A549 treated with AZD9567 at 1 μM for 4 hours (cell line): ENCODE measurements around the gene GUSB. TPM values are rescaled to one million over a fixed set of nuclear protein-coding genes. Genes with fewer than 3 reads are reported as not detected.

Experiments used
- total RNA-seq: library from RNA; stranded (reverse); fragments of 200-300 nt; extraction: Qiagen RNA extraction; gene quantifications from 5 replicates; pipeline ENCODE4 v1.2.3, GENCODE V29; 2022; ENCODE audit not compliant: insufficient read depth

GUSB gene
- 32.3 to 35.6 TPM (median 33.5 TPM) in 5 replicates for total RNA-seq

DNA sequence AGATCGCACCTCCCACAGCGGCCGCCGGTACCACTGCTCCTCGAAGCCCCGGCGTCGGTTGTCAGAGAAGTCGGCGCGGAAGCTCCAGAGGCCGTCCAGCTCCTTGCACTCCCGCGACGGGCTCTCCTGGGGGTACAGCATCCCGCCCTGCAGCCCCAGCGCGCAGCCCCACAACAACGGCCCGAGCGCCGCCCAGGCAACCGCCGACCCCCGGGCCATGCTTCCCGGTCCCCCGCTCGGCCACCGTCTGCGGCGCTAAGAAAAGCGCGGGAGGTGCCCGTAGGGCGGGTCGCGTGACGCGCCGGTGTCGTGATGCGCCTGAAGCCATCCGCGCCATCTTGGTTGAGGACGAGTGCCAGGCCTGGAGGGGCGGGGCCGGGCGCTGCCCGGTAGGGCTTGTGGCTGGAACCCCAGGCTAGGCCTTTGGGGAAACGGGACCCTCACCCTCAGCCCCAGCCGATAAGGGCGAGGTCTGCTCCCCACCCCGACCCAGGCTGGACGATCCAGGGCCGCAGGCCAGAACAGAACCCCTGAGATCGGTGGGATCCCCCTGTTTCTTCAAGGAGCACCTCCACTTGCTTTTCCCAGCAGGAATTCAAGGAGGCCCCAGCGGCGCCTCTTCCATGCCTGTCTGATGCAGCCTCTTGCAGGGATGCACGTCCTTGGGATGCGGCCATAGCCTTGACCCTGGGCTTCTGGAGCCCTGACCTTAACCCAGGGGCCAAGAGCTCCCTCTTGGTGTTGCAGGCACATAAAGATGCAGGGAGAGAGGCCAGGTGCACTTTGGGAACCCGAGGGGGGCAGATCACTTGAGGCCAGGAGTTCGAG is at the start of gene GUSB:
Gene GUSB, minus strand, starts transcription at position 249 of the 828 bp plus-strand sequence. Its CDS starts 30 bp downstream, at position 219.

Other genes starting within 250 kb of the GUSB start
- 28.4 to 34.4 TPM (median 33.0 TPM) in 5 replicates for gene VKORC1L1, start 109.1 kb downstream of the GUSB start, total RNA-seq
- 23.6 to 25.5 TPM (median 24.2 TPM) in 5 replicates for gene ASL, start 93.6 kb upstream of the GUSB start, total RNA-seq
- 25.2 to 36.2 TPM (median 26.2 TPM) in 5 replicates for gene CRCP, start 132.6 kb upstream of the GUSB start, total RNA-seq
- 5.9 to 11.3 TPM (median 8.1 TPM) in 5 replicates for gene TPST1, start 223.1 kb upstream of the GUSB start, total RNA-seq